CD14-positive monocyte (primary cell): ENCODE data around the gene CDH23. TPM values are rescaled to one million over a fixed set of nuclear protein-coding genes. Genes with fewer than 3 reads are reported as not detected.

ENCODE experiments used
- DNase-seq, 3 donors: peaks; one replicate each; pipeline ENCODE4 v3.0.0-alpha.2; 2011 to 2022
- H2AFZ ChIP-seq: 2 replicates; pipeline ENCODE4 v1.6.0; 2012; ENCODE audit warnings: mild to moderate bottlenecking, low read depth, low read length, inconsistent platforms; ENCODE audit not compliant: insufficient read depth, poor library complexity, severe bottlenecking
- H3K27ac ChIP-seq, 2 donors: 1 replicate in 1 of 2; 2 replicates in 1 of 2; pipeline ENCODE4 v1.5.1; 2012 to 2013; ENCODE audit warnings: low read length in 2 of 2, control low read depth in 1 of 2, inconsistent platforms in 1 of 2, low read depth in 1 of 2, mild to moderate bottlenecking in 1 of 2
- H3K27me3 ChIP-seq, 2 donors: one replicate each; pipeline versions ENCODE4 v1.6.0 to v1.6.1; 2011 to 2013; ENCODE audit warnings: low read length in 2 of 2; ENCODE audit not compliant: control insufficient read depth in 2 of 2, insufficient read depth in 2 of 2
- H3K36me3 ChIP-seq, 2 donors: replicated peaks in 1 of 2; 1 replicate in 1 of 2; 2 replicates in 1 of 2; pipeline versions ENCODE4 v1.5.1 to v1.6.1; 2012 to 2013; ENCODE audit warnings: low read length in 2 of 2, control low read depth in 1 of 2, inconsistent platforms in 1 of 2, mild to moderate bottlenecking in 1 of 2; ENCODE audit not compliant: insufficient read depth in 2 of 2, control insufficient read depth in 1 of 2
- H3K4me1 ChIP-seq, 2 donors: 1 replicate in 1 of 2; 2 replicates in 1 of 2; pipeline versions ENCODE4 v1.5.1 to v1.6.1; 2012 to 2013; ENCODE audit warnings: low read length in 2 of 2, control low read depth in 1 of 2, inconsistent platforms in 1 of 2, mild to moderate bottlenecking in 1 of 2, moderate library complexity in 1 of 2; ENCODE audit not compliant: insufficient read depth in 2 of 2, control insufficient read depth in 1 of 2
- H3K4me2 ChIP-seq: replicated peaks from 2 replicates; pipeline ENCODE3; 2012; ENCODE audit warnings: low read length, moderate library complexity, mild to moderate bottlenecking; ENCODE audit not compliant: poor library complexity, severe bottlenecking; ENCODE audit errors: extremely low read depth
- H3K4me3 ChIP-seq, 3 experiments: fragments of 200-600 bp in 1 of 3; sonication (generic) in 1 of 3; replicated peaks in 1 of 3; 1 replicate in 2 of 3; 2 replicates in 1 of 3; pipeline ENCODE4 v1.5.1; 2011 to 2013; ENCODE audit warnings: low read length in 3 of 3, mild to moderate bottlenecking in 3 of 3, control low read depth in 2 of 3, low read depth in 2 of 3, inconsistent platforms in 1 of 3, moderate library complexity in 1 of 3
- H3K79me2 ChIP-seq: 2 replicates; pipeline ENCODE4 v1.6.0; 2012; ENCODE audit warnings: mild to moderate bottlenecking, control low read depth, inconsistent platforms, low read length, moderate library complexity; ENCODE audit not compliant: insufficient read depth
- H3K9ac ChIP-seq: 2 replicates; pipeline ENCODE4 v1.6.0; 2017; ENCODE audit warnings: low read length, mild to moderate bottlenecking; ENCODE audit not compliant: insufficient read depth, poor library complexity, severe bottlenecking
- H3K9me3 ChIP-seq, 2 donors: replicated peaks in 1 of 2; 1 replicate in 1 of 2; 2 replicates in 1 of 2; pipeline versions ENCODE4 v1.5.1 to v1.6.1; 2012 to 2013; ENCODE audit warnings: low read length in 2 of 2, control low read depth in 1 of 2; ENCODE audit not compliant: control insufficient read depth in 1 of 2, insufficient read depth in 1 of 2
- H4K20me1 ChIP-seq: 2 replicates; pipeline ENCODE4 v1.6.0; 2012; ENCODE audit warnings: mild to moderate bottlenecking, low read length, control low read depth, moderate library complexity; ENCODE audit not compliant: insufficient read depth
- H3K27ac Mint-ChIP-seq, 7 donors: one replicate each; pipeline ENCODE4 v1.8.0; 2020; ENCODE audit warnings: mild to moderate bottlenecking in 7 of 7, mixed read lengths in 7 of 7, moderate library complexity in 6 of 7, inconsistent platforms in 2 of 7
- H3K27me3 Mint-ChIP-seq, 3 donors: one replicate each; pipeline ENCODE4 v1.8.0; 2021 to 2022; ENCODE audit warnings: low read depth in 3 of 3, mild to moderate bottlenecking in 3 of 3, mixed read lengths in 3 of 3, moderate library complexity in 3 of 3, inconsistent platforms in 1 of 3
- H3K36me3 Mint-ChIP-seq, 2 donors: one replicate each; pipeline ENCODE4 v1.8.0; 2020; ENCODE audit warnings: mixed read lengths in 2 of 2, inconsistent platforms in 1 of 2, mild to moderate bottlenecking in 1 of 2
- H3K4me1 Mint-ChIP-seq: one replicate; pipeline ENCODE4 v1.8.0; 2020; ENCODE audit warnings: mild to moderate bottlenecking, mixed read lengths
- H3K4me3 Mint-ChIP-seq, 2 donors: one replicate each; pipeline ENCODE4 v1.8.0; 2020; ENCODE audit warnings: mild to moderate bottlenecking in 2 of 2, mixed read lengths in 2 of 2, moderate library complexity in 1 of 2
- H3K9me3 Mint-ChIP-seq, 7 donors: one replicate each; pipeline ENCODE4 v1.8.0; 2020 to 2022; ENCODE audit warnings: mixed read lengths in 7 of 7, mild to moderate bottlenecking in 6 of 7, moderate library complexity in 6 of 7, inconsistent platforms in 2 of 7
- CTCF ChIP-seq: fragments of 200-600 bp; IDR thresholded peaks from one replicate; pipeline ENCODE4 v1.8.0; 2022; ENCODE audit warnings: antibody characterized with exemption, mild to moderate bottlenecking
- WGBS: methylation state at CpG from one replicate; pipeline ENCODE4 v1.1.5; 2013; ENCODE audit warnings: missing lambda C conversion rate; ENCODE audit not compliant: insufficient coverage; 5-methylcytosine and 5-hydroxymethylcytosine counted together
- intact Hi-C, 2 donors: fragments of 100-400 bp; cut with micrococcal nuclease; formaldehyde crosslinking; loops; one replicate each; pipeline versions ENCODE4 v1.15.0 to v1.15.1; 2023
- polyA plus RNA-seq, 3 donors: library from polyadenylated mRNA; depleted of rRNA in 1 of 3; unstranded in 2 of 3; stranded (reverse) in 1 of 3; fragments of 300-500 nt in 2 of 3; fragments of >200 nt in 1 of 3; fragmentation: Illumina TruSeq in 2 of 3; gene quantifications; 1 replicate in 2 of 3; 2 replicates in 1 of 3; pipeline ENCODE4 v1.2.3, GENCODE V29; 2012 to 2021

CDH23 gene
- polyA plus RNA-seq, 3 donors: 8.2 to 36.2 (median 10.5) TPM

GRCh38 chr10:71746344-71747037, 349.8 kb downstream of the CDH23 start:
- Histone ChIP-seq H3K79me2 (peaks cover 14% of the 10 kb centered on the region), H3K27me3 (no peaks in the 10 kb centered on the region), H3K36me3 (peaks cover 27 to 38% of the 10 kb centered on the region in 2 donors), H4K20me1 (peaks cover 34% of the 10 kb centered on the region), H3K9me3 (peaks cover 0 to 11% of the 10 kb centered on the region in 2 donors), H3K4me3 (peak overlapping the region in 1 of 3 experiments; percentile 64), H3K4me2 (peak overlapping the region; percentile 63), H3K4me1 (peaks cover 92 to 100% of the 10 kb centered on the region in 2 donors), H3K9ac (peak overlapping the region; percentile 20), H2AFZ (no peak overlapping the region), H3K27ac (peak overlapping the region; percentile 82 to 83)
- no peak for DNase-seq
- 24% methylated on average over 12 of the region's 13 CpGs for WGBS
- Mint-ChIP-seq H3K4me3 (peak overlapping the region; percentile 59 to 62), H3K27me3 (peaks cover 0 to 4% (median 2%) of the 10 kb centered on the region in 3 donors), H3K27ac (peak overlapping the region; percentile 91 to 96 (median 95)), H3K36me3 (peaks cover 50 to 68% of the 10 kb centered on the region in 2 donors), H3K9me3 (peaks cover 0 to 9% (median 7%) of the 10 kb centered on the region in 7 donors), H3K4me1 (peaks cover 97% of the 10 kb centered on the region)
- TF ChIP-seq CTCF: no peak
- intact Hi-C loops: no loop called here

- Histone ChIP-seq H3K27me3 (no peaks in the 10 kb centered on the region), H3K4me1 (peaks cover 96 to 100% of the 10 kb centered on the region in 2 donors), H3K4me2 (peak overlapping the region; percentile 63), H3K4me3 (peak overlapping the region in 1 of 3 experiments; percentile 64), H4K20me1 (peaks cover 40% of the 10 kb centered on the region), H3K9me3 (peaks cover 0 to 11% of the 10 kb centered on the region in 2 donors), H3K36me3 (peaks cover 29 to 38% of the 10 kb centered on the region in 2 donors), H3K79me2 (peaks cover 20% of the 10 kb centered on the region), H3K9ac (peak overlapping the region; percentile 20), H3K27ac (peak overlapping the region; percentile 82 to 83), H2AFZ (no peak overlapping the region)
- intact Hi-C loops: no loop called here
- peaks cover 0 to 9% (median 7%) of the 10 kb centered on the region in 7 donors for H3K9me3 Mint-ChIP-seq
- peaks cover 52 to 68% of the 10 kb centered on the region in 2 donors for H3K36me3 Mint-ChIP-seq
- H3K4me1 Mint-ChIP-seq: peaks cover 98% of the 10 kb centered on the region
- DNase-seq: no peak
- TF ChIP-seq CTCF: no peak
- H3K27me3 Mint-ChIP-seq: peaks cover 0 to 2% (median 2%) of the 10 kb centered on the region in 3 donors
- H3K27ac Mint-ChIP-seq: peak overlapping the region; percentile 91 to 96 (median 95)
- H3K4me3 Mint-ChIP-seq: peak overlapping the region; percentile 59 to 62
- WGBS: 75% methylated on average over 1 of the region's 2 CpGs
Measured at GRCh38 chr10:71747039-71747531, 350.4 kb downstream of the CDH23 start.
